ENCODE measurements around the gene KRT34. TPM values are rescaled to one million over a fixed set of nuclear protein-coding genes. Genes with fewer than 3 reads are reported as not detected.
"Not testable (repeated sequence)": the region's sequence is repeated elsewhere in the genome, so short reads cannot be mapped to it uniquely, and the experiment has no call there.

KRT34 gene
- 0.08 TPM in 1 of 2 replicates, not detected in the other for total RNA-seq (2014; rRNA removed; shearing (Covaris generic))

GRCh38 chr17:41381943-41382342 lies at the start of gene KRT34:
Gene KRT34, minus strand, starts transcription at chr17:41382306. Its CDS starts 60 bp downstream, at chr17:41382246.
- H3K4me3 ChIP-seq; H3K27ac ChIP-seq; H3K4me1 ChIP-seq; H3K27me3 ChIP-seq; H3K36me3 ChIP-seq; H3K9me3 ChIP-seq (replicated peaks); DNase-seq: not testable (repeated sequence)

DNA sequence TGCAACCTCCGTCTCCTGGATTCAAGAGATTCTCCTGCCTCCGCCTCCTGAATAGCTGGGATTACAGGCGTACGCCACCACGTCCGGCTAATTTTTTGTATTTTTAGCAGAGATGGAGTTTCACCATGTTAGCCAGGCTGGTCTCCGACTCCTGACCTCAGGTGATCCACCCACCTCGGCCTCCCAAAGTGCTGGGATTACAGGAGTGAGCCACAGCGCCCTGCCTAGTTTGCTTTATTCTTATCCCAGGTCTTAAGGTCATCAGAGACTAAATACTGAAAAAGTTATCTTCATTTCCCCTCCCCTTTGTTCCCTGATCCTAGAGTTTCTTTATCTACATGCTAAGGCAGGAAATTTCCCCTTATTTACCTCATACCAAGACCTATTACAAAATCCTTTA lies 48.3 kb upstream of the KRT34 start:
- not testable (repeated sequence) for DNase-seq; H3K4me3 ChIP-seq; H3K27me3 ChIP-seq; H3K36me3 ChIP-seq; H3K9me3 ChIP-seq (replicated peaks); H3K27ac ChIP-seq; H3K4me1 ChIP-seq

DNA sequence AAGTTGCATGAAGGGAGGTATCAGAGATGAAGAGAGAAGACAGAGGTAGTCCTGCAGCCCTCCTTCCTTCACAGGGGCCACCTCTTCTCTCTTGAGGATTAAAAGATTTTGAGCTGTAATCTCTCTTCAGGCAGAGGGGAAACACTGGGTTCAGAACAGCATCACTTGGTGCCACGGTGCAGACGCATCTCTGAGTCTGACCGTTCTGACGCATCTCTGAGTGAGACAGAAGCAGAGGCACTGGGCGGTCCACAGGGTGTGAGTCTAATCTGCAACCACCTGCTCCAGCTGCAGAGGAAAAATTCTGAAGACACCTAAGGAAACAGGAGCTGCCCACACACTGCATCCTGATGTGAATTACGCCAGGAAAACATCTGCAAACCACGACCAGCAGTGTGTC lies 47.6 kb upstream of the KRT34 start:
- H3K36me3 ChIP-seq = no peaks in the 10 kb centered on the region
- no peak for DNase-seq
- no peaks in the 10 kb centered on the region for H3K9me3 ChIP-seq (replicated peaks)
- no peak overlapping the region for H3K4me3 ChIP-seq
- no peaks in the 10 kb centered on the region for H3K27me3 ChIP-seq
- no peak overlapping the region for H3K27ac ChIP-seq
- H3K4me1 ChIP-seq = no peaks in the 10 kb centered on the region

GRCh38 chr17:41428591-41429291 lies 46.6 kb upstream of the KRT34 start:
- Histone ChIP-seq H3K36me3 (no peaks in the 10 kb centered on the region), H3K27me3 (no peaks in the 10 kb centered on the region), H3K4me1 (no peaks in the 10 kb centered on the region), H3K4me3 (no peak overlapping the region), H3K27ac (no peak overlapping the region), H3K9me3 (replicated peaks) (no peaks in the 10 kb centered on the region)
- peak; percentile 19 to 39 for DNase-seq

GRCh38 chr17:41424111-41424635 lies 42.1 kb upstream of the KRT34 start, which contains the start of gene KRT37:
Gene KRT37, minus strand, starts transcription at chr17:41424585. Its CDS starts 62 bp downstream, at chr17:41424523.
- no peaks in the 10 kb centered on the region for H3K9me3 ChIP-seq (replicated peaks)
- no peaks in the 10 kb centered on the region for H3K4me1 ChIP-seq
- DNase-seq = no peak
- H3K4me3 ChIP-seq = no peak within 1 kb of the TSS
- no peaks in the 10 kb centered on the region for H3K27me3 ChIP-seq
- H3K27ac ChIP-seq = no peak within 1 kb of the TSS
- no peaks in the 10 kb centered on the region for H3K36me3 ChIP-seq

DNA sequence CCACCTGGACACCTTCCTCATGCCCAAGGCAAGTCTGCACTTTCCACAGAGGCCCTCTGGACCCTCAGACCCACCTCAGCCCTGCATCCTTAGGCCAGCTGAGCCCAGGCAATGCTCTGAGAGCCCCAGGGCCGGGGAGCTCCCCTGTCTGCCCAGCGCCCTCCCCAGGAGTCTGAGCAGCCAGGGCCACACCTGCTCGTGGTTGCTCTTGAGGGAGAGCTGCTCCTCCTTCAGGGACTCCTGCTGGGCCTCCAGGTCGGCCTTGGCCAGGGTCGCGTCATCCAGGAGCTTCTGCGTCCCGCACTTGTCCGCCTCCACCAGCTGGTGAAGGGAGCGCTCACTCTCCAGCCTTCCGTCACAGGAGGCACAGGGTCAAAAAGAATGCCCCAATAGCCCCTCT lies 40.5 kb upstream of the KRT34 start:
- not testable (repeated sequence) for H3K27me3 ChIP-seq; H3K27ac ChIP-seq; H3K4me3 ChIP-seq; H3K9me3 ChIP-seq (replicated peaks); DNase-seq; H3K4me1 ChIP-seq; H3K36me3 ChIP-seq

DNA sequence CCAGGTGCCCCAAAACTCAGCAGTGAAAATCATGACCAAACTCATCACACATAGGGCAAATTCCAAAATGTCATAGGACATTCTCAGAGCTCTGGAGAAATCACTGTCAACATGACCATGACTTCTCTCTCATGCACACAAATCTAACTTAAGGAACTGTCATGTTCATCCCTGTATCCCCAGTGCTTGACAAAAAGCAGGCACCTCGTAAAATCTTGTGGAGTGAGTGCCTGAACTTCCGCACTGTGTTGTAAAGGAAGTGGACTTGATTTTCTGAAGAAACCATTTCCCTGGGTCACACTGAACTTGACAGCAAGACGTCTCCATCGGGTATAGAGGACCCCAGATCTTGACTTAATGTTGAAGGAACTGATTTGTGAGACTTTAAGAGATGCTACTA lies 39.5 kb upstream of the KRT34 start:
- DNase-seq = no peak
- H3K36me3 ChIP-seq = no peaks in the 10 kb centered on the region
- no peaks in the 10 kb centered on the region for H3K9me3 ChIP-seq (replicated peaks)
- no peak overlapping the region for H3K4me3 ChIP-seq
- no peaks in the 10 kb centered on the region for H3K4me1 ChIP-seq
- no peaks in the 10 kb centered on the region for H3K27me3 ChIP-seq
- no peak overlapping the region for H3K27ac ChIP-seq

GRCh38 chr17:41421116-41421515 lies 39.0 kb upstream of the KRT34 start:
- Histone ChIP-seq H3K36me3 (no peaks in the 10 kb centered on the region), H3K4me1 (no peaks in the 10 kb centered on the region), H3K9me3 (replicated peaks) (no peaks in the 10 kb centered on the region), H3K27me3 (no peaks in the 10 kb centered on the region), H3K4me3 (no peak overlapping the region), H3K27ac (no peak overlapping the region)
- no peak for DNase-seq

GRCh38 chr17:41420134-41420533 lies 38.0 kb upstream of the KRT34 start:
- Histone ChIP-seq H3K4me3 (no peak overlapping the region), H3K9me3 (replicated peaks) (no peaks in the 10 kb centered on the region), H3K36me3 (no peaks in the 10 kb centered on the region), H3K4me1 (no peaks in the 10 kb centered on the region), H3K27me3 (no peaks in the 10 kb centered on the region), H3K27ac (no peak overlapping the region)
- no peak for DNase-seq

- no peak for DNase-seq
- Histone ChIP-seq H3K9me3 (replicated peaks) (no peaks in the 10 kb centered on the region), H3K27me3 (no peaks in the 10 kb centered on the region), H3K36me3 (no peaks in the 10 kb centered on the region), H3K27ac (no peak overlapping the region), H3K4me1 (no peaks in the 10 kb centered on the region), H3K4me3 (no peak overlapping the region)
Measured at GRCh38 chr17:41419716-41420115, 37.6 kb upstream of the KRT34 start.

DNA sequence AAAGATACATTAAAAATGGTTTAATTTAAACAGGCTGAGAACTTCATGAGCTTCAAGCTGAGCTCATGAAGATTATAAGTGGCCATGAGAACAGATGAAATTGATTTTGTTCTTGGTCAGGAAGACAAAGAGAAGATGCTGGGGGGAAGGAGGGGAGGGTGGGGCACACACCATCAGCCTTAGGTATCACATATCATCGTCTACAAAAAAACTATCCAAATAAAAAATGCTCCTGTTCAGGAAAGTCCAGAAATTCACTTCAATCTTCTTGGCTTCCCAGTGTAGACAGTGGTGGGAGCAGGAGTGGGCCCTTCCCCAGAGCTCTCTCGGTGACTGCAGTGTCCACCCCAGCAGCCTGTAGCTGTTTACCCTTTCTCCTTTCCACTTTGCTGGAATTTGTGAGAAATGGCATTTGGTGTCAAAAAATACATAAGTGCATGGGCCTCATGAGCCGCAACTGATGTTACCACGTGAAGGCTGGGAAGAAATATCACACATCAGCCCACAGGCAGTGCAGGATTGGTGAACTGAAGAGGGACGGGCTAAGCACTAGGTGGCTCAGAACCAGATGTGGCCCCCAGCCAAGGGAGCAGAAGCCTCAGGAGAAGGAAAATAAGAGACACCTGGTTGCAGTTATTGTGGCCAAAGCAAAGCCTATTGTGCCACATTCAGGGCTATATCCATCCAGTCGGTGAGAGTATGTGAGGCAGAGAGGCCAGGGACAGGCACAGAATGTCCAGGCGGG lies 36.2 kb upstream of the KRT34 start:
- no peak overlapping the region for H3K4me3 ChIP-seq
- H3K4me1 ChIP-seq = no peaks in the 10 kb centered on the region
- no peak overlapping the region for H3K27ac ChIP-seq
- H3K36me3 ChIP-seq = no peaks in the 10 kb centered on the region
- no peaks in the 10 kb centered on the region for H3K27me3 ChIP-seq
- no peaks in the 10 kb centered on the region for H3K9me3 ChIP-seq (replicated peaks)
- no peak for DNase-seq

DNA sequence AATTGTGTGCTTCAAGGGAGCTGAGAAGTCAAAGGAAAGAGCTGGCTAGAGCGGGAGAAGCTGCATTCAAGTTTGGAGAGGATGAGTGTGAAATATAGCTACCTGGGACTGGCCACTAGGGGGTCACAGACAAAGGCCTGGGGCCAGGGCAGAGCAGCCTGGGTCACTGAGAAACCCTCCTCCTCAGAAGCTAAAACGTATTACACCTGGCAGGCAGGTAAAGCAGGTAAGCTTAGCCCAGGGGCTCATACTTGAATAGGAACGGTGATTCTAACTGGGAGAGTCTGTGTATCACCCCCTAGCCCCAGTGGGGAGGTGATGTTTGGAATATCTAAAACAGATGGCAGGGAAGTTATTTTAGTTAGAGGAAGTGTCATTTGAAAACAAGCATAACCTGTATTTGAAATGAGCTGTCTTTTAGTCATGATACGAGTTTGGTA lies 35.5 kb upstream of the KRT34 start:
- H3K27ac ChIP-seq = no peak overlapping the region
- no peaks in the 10 kb centered on the region for H3K36me3 ChIP-seq
- H3K4me1 ChIP-seq = no peaks in the 10 kb centered on the region
- no peaks in the 10 kb centered on the region for H3K9me3 ChIP-seq (replicated peaks)
- H3K4me3 ChIP-seq = no peak overlapping the region
- no peaks in the 10 kb centered on the region for H3K27me3 ChIP-seq
- no peak for DNase-seq

GRCh38 chr17:41417127-41417526 lies 35.0 kb upstream of the KRT34 start:
- no peak for DNase-seq
- no peaks in the 10 kb centered on the region for H3K4me1 ChIP-seq

DNA sequence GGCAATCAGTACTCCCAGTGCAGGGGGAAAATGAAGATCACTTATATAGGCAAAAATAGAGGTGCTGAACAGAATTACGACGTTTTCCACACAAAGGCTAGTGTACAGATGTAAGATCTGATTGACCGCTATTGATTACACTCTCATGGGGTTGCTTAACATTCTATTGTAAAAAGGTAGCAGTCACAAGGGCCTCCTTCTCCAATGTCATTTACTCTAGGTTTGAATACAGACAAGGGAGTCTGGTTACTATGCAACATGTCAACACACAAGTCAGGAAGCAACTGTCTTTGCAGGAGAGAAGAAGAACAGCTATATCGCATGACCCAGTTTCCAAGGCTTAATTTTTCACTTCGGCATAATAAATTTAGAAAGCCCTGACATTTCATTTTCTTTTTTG lies 34.4 kb upstream of the KRT34 start:
- H3K27me3 ChIP-seq = no peaks in the 10 kb centered on the region
- no peak overlapping the region for H3K4me3 ChIP-seq
- no peak overlapping the region for H3K27ac ChIP-seq
- H3K4me1 ChIP-seq = no peaks in the 10 kb centered on the region
- DNase-seq = no peak
- no peaks in the 10 kb centered on the region for H3K9me3 ChIP-seq (replicated peaks)
- H3K36me3 ChIP-seq = no peaks in the 10 kb centered on the region

More at GRCh38 chr17:41417127-41417526, 35.0 kb upstream of the KRT34 start:
- Histone ChIP-seq H3K4me3 (no peak overlapping the region), H3K27ac (no peak overlapping the region), H3K9me3 (replicated peaks) (no peaks in the 10 kb centered on the region), H3K36me3 (no peaks in the 10 kb centered on the region), H3K27me3 (no peaks in the 10 kb centered on the region)

GRCh38 chr17:41415833-41416335 lies 33.8 kb upstream of the KRT34 start:
- H3K27me3 ChIP-seq = no peaks in the 10 kb centered on the region
- no peaks in the 10 kb centered on the region for H3K4me1 ChIP-seq
- DNase-seq = no peak
- no peaks in the 10 kb centered on the region for H3K9me3 ChIP-seq (replicated peaks)
- no peaks in the 10 kb centered on the region for H3K36me3 ChIP-seq
- no peak overlapping the region for H3K27ac ChIP-seq
- H3K4me3 ChIP-seq = no peak overlapping the region
